A673 (cell line): Measurements from ENCODE around the gene PPP1R16B. TPM values are rescaled to one million over a fixed set of nuclear protein-coding genes. Genes with fewer than 3 reads are reported as not detected.

Source experiments
- BruUV-seq: library from RNA; stranded (reverse); fragments of 400-500 nt; replicated peaks from 2 replicates; lab custom pipeline; 2021; lab: Mats Ljungman, UMichigan
- CTCF ChIA-PET: fragments of 300-600 bp; sonication (Branson Sonifier 250); formaldehyde crosslinking; loops from one replicate; lab custom pipeline; 2022; ENCODE audit warnings: antibody characterized with exemption; lab: Charles Lee
- POLR2A ChIA-PET: fragments of 300-600 bp; sonication (Branson Sonifier 250); formaldehyde crosslinking; loops from one replicate; lab custom pipeline; 2022; ENCODE audit warnings: antibody characterized with exemption; ENCODE audit not compliant: low non-redundant PET; lab: Charles Lee
- DNase-seq: peaks from one replicate; pipeline ENCODE4 v3.0.0-alpha.2; 2015; ENCODE audit warnings: low spot score
- H3K27ac ChIP-seq: fragments of 200-600 bp; sonication (generic); 2 replicates; pipeline ENCODE4 v1.5.1; 2016; ENCODE audit warnings: mixed run types, low read depth, mild to moderate bottlenecking, mixed read lengths, antibody characterized with exemption, low read length; ENCODE audit not compliant: poor library complexity, severe bottlenecking
- H3K27me3 ChIP-seq: fragments of 200-600 bp; sonication (generic); replicated peaks from 2 replicates; pipeline ENCODE4 v1.6.1; 2017; ENCODE audit warnings: mixed run types, low read depth, mild to moderate bottlenecking, mixed read lengths, antibody characterized with exemption, low read length; ENCODE audit not compliant: insufficient read depth, poor library complexity
- H3K36me3 ChIP-seq: fragments of 200-600 bp; sonication (generic); 2 replicates; pipeline ENCODE4 v1.6.1; 2016; ENCODE audit warnings: mixed run types, mild to moderate bottlenecking, mixed read lengths, antibody characterized with exemption, low read length; ENCODE audit not compliant: insufficient read depth, poor library complexity, severe bottlenecking
- H3K4me1 ChIP-seq: fragments of 200-600 bp; sonication (generic); 2 replicates; pipeline ENCODE4 v1.6.1; 2017; ENCODE audit warnings: mixed run types, mild to moderate bottlenecking, mixed read lengths, antibody characterized with exemption, low read length; ENCODE audit not compliant: insufficient read depth, poor library complexity, severe bottlenecking
- H3K4me3 ChIP-seq: fragments of 200-600 bp; sonication (generic); 2 replicates; pipeline ENCODE4 v1.5.1; 2016; ENCODE audit warnings: low read depth, mixed run types, mild to moderate bottlenecking, mixed read lengths, low read length; ENCODE audit not compliant: poor library complexity, severe bottlenecking
- H3K9me3 ChIP-seq: fragments of 200-600 bp; sonication (generic); 2 replicates; pipeline ENCODE4 v1.6.1; 2016; ENCODE audit warnings: mixed run types, low read depth, mild to moderate bottlenecking, mixed read lengths, antibody characterized with exemption, low read length; ENCODE audit not compliant: poor library complexity, severe bottlenecking
- EZH2 ChIP-seq: fragments of 200-600 bp; sonication (generic); IDR thresholded peaks from 2 replicates; pipeline ENCODE4 v1.6.1; 2017; ENCODE audit warnings: borderline replicate concordance, low read depth, mild to moderate bottlenecking, mixed read lengths, antibody characterized with exemption, low read length; ENCODE audit not compliant: poor library complexity, severe bottlenecking
- intact Hi-C: fragments of 100-400 bp; cut with micrococcal nuclease; formaldehyde crosslinking; loops from one replicate; pipeline ENCODE4 v1.10.0; 2022; ENCODE audit not compliant: unreplicated experiment
- total RNA-seq: library from RNA; stranded (reverse); gene quantifications from 2 replicates; pipeline ENCODE4 v1.2.3, GENCODE V29; 2021
- TF ChIP-seq, protein P1 (sequence below): fragments of 300-800, 200-600 bp; sonication (generic); conservative IDR thresholded peaks from 2 replicates; pipeline ENCODE4 v1.5.1; 2017; ENCODE audit warnings: low read depth, mild to moderate bottlenecking, antibody characterized with exemption, low read length, moderate library complexity, mixed read lengths

The PPP1R16B gene
- total RNA-seq, 1 experiment from 2014 or later: 0.17 TPM

DNA sequence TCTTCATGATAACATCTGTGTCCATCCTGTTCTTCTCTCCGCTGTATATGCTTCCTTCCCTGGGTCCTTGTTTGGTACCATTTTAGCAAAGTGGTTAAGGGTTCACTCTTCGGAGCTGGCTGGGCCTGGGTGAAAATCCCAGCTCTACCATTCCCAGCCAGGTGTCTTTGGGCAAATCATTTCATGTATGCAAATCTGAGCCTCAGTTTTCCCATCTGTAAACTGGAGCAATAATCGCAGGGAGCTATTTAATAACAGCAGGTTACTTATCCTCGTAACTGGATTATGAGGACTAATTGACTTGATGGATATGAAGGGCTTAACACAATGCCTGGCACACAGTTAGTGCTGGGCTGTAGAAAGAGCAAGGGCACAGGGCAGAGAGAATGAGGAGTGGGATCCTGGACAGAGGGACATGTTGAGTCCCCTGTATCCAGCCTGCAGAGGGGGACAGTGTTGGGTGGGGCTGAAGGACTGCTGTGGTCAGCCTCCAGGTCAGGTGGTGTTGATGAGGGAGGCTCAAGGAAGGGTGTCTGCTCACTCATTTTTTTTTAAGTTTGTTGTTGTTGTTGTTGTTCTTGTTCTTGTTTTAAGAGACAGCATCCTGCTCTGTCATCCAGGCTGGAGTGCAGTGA is 76.4 kb downstream of the PPP1R16B start:
- ChIA-PET CTCF (no interaction called here), POLR2A (no interaction called here)
- no TSS peak for BruUV-seq
- H3K4me3 ChIP-seq: no peak overlapping the region
- no peak for DNase-seq
- no peak overlapping the region for H3K27ac ChIP-seq
- TF ChIP-seq, protein P1, sequence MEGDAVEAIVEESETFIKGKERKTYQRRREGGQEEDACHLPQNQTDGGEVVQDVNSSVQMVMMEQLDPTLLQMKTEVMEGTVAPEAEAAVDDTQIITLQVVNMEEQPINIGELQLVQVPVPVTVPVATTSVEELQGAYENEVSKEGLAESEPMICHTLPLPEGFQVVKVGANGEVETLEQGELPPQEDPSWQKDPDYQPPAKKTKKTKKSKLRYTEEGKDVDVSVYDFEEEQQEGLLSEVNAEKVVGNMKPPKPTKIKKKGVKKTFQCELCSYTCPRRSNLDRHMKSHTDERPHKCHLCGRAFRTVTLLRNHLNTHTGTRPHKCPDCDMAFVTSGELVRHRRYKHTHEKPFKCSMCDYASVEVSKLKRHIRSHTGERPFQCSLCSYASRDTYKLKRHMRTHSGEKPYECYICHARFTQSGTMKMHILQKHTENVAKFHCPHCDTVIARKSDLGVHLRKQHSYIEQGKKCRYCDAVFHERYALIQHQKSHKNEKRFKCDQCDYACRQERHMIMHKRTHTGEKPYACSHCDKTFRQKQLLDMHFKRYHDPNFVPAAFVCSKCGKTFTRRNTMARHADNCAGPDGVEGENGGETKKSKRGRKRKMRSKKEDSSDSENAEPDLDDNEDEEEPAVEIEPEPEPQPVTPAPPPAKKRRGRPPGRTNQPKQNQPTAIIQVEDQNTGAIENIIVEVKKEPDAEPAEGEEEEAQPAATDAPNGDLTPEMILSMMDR: no peak
- no peak for TF ChIP-seq EZH2
- intact Hi-C loops: no loop called here
- peaks cover 47% of the 10 kb centered on the region for H3K27me3 ChIP-seq
- no peaks in the 10 kb centered on the region for H3K36me3 ChIP-seq
- no peaks in the 10 kb centered on the region for H3K9me3 ChIP-seq
- H3K4me1 ChIP-seq: no peaks in the 10 kb centered on the region

DNA sequence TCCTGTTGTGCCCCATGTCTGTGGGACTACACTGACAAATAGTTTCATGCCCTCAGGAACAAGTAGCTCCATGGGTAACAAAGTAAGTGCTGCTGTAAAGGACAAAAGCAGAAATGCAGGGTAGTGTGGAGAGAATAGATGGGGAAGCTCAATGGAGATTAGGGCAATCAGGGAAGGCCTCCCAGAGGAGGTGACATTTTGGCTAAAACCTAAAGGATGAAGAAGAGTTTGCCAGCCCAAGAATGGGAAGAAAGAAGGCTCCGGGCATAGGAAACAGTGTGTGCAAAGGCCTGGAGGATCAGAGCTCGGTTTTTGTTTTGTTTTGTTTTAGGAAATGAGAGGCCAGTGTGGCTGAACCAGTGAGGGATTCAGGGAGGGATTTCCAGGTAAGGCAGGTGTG is 77.1 kb downstream of the PPP1R16B start:
- ChIA-PET CTCF (no interaction called here), POLR2A (no interaction called here)
- intact Hi-C loops: no loop called here
- no peak overlapping the region for H3K4me3 ChIP-seq
- no peaks in the 10 kb centered on the region for H3K36me3 ChIP-seq
- TF ChIP-seq EZH2: no peak
- TF ChIP-seq, protein P1: no peak
- H3K4me1 ChIP-seq: no peaks in the 10 kb centered on the region
- no peak for DNase-seq
- H3K27ac ChIP-seq: no peak overlapping the region
- H3K9me3 ChIP-seq: no peaks in the 10 kb centered on the region
- no TSS peak for BruUV-seq
- peaks cover 43% of the 10 kb centered on the region for H3K27me3 ChIP-seq

DNA sequence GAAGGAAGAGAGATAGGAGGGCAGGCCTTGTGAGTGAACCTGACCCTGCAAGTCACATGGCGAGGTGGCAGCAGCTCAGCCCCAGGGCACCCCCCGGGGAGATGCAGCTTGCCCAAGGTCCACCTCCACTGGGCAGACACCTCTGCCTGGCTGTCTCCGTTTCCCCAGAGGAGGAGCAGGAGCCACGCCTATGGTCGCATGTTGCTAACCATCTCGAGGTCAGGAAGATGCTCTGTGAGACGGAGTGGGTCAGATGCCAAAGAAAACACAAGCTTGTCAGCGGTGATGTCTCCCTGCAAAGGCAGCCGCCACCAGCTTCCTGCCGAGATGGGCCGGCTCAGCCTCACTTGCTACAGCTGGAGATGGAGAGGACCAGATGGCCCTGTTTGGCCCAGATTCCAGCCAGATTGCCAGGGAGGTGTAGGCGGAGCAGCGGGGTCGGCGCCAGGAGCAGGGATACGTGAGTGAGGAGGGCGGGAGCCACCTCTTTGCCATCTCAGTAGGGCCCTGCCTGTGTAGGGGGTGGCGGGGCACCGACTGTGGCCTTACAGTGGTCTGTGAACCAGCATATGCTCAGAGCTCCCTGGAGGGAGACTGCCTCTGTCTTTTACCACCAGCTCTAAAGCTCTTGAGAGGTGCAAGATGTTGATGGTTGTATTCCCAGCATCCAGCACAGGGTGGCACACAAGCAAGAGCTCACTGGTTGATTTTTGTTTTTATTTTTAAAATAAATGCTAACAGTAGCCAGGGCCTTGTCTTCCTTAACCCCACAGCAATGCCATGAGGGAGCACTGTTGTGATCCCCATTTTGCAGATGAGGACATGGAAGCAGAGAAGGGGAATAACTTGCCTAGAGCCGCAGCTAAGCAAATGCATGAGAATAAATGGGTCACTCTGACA is 77.8 kb downstream of the PPP1R16B start:
- Histone ChIP-seq H3K4me3 (no peak overlapping the region), H3K27ac (no peak overlapping the region), H3K27me3 (peaks cover 36% of the 10 kb centered on the region), H3K36me3 (no peaks in the 10 kb centered on the region), H3K9me3 (no peaks in the 10 kb centered on the region), H3K4me1 (no peaks in the 10 kb centered on the region)
- no peak for TF ChIP-seq EZH2
- TF ChIP-seq, protein P1: no peak
- no peak for DNase-seq
- POLR2A ChIA-PET: no interaction called here
- BruUV-seq: no TSS peak
- CTCF ChIA-PET: no interaction called here
- intact Hi-C loops: no loop called here
